Measurements from ENCODE around the gene GJD3. TPM values are rescaled to one million over a fixed set of nuclear protein-coding genes. Genes with fewer than 3 reads are reported as not detected.
A peak's percentile ranks its signal among the peaks of the same experiment; 100 is the strongest.

The GJD3 gene
- total RNA-seq, 2 experiments from 2014 or later, result not detected

- H3K36me3 Mint-ChIP-seq (ENCODE audit: low read depth), result peaks cover 39% of the 10 kb centered on the region
- H3K27me3 ChIP-seq (ENCODE audit: control insufficient read depth in 1 of 2, insufficient read depth in 2 of 2, low read length in 2 of 2), result no peaks in the 10 kb centered on the region
- no peak for TF ChIP-seq CTCF (IDR thresholded peaks at IDR 0.05)
- H3K4me3 ChIP-seq (ENCODE audit: low read length), result peak overlapping the region; percentile 96
- peak overlapping the region; percentile 99 for H3K27ac Mint-ChIP-seq
- no peaks in the 10 kb centered on the region for H3K36me3 ChIP-seq (ENCODE audit: insufficient read depth, low read length)
- H3K4me1 Mint-ChIP-seq (ENCODE audit: low read depth), result peaks cover 84% of the 10 kb centered on the region
- peak; percentile 81 to 95 (median 90) for DNase-seq
- peak; percentile 61 for ATAC-seq (ENCODE audit: poor library complexity)
- ChIA-PET POLR2A (interaction anchor here (0.6 to 5.3 kb wide), 16 partner anchors 8 to 1673 kb away, joined by 3 to 117 read pairs (median 6); partner anchors contain the start of genes EIF1, RARA and WIPF2), CTCF (interaction anchor here (0.6 to 4.7 kb wide), 15 partner anchors 9 to 242 kb away, joined by 3 to 30 read pairs (median 6); no protein-coding TSS in a partner anchor)
- peak overlapping the region; percentile 95 for H3K4me3 Mint-ChIP-seq
- H3K4me1 ChIP-seq (ENCODE audit: insufficient read depth, low read length), result peaks cover 85% of the 10 kb centered on the region
- H3K9me3 ChIP-seq (ENCODE audit: control insufficient read depth in 1 of 2, insufficient read depth in 1 of 2, low read length in 2 of 2), result no peaks in the 10 kb centered on the region
- H3K27me3 Mint-ChIP-seq, result no peaks in the 10 kb centered on the region
- intact Hi-C loops (cut with DNase I, micrococcal nuclease), result loop anchor here (1.0 to 2.0 kb wide), 3 partner anchors 15 to 31 kb away; partner anchors contain the start of gene CDC6 (in 1 of the 2)
- H3K27ac ChIP-seq (ENCODE audit: low read depth in 1 of 2, low read length in 2 of 2), result peak overlapping the region; percentile 99
- no peaks in the 10 kb centered on the region for H3K9me3 Mint-ChIP-seq
Observed at GRCh38 chr17:40317880-40318829, 46.4 kb downstream of the GJD3 start.

GRCh38 chr17:40317345-40317873, 47.1 kb downstream of the GJD3 start:
- intact Hi-C loops (cut with DNase I, micrococcal nuclease), result loop anchor here (1.0 to 2.0 kb wide), 3 partner anchors 15 to 30 kb away; partner anchors contain the start of gene CDC6 (in 1 of the 2)
- peak overlapping the region; percentile 96 for H3K4me3 ChIP-seq (ENCODE audit: low read length)
- no peaks in the 10 kb centered on the region for H3K27me3 Mint-ChIP-seq
- peaks cover 82% of the 10 kb centered on the region for H3K4me1 ChIP-seq (ENCODE audit: insufficient read depth, low read length)
- ChIA-PET POLR2A (interaction anchor here (0.6 to 4.2 kb wide), 13 partner anchors 9 to 1673 kb away, joined by 3 to 34 read pairs (median 4); partner anchors contain the start of genes EIF1 and RARA), CTCF (interaction anchor here (0.6 to 4.7 kb wide), 19 partner anchors 9 to 264 kb away, joined by 3 to 30 read pairs (median 4); partner anchors contain the start of genes MED24 and TOP2A)
- no peaks in the 10 kb centered on the region for H3K9me3 ChIP-seq (ENCODE audit: control insufficient read depth in 1 of 2, insufficient read depth in 1 of 2, low read length in 2 of 2)
- H3K27ac Mint-ChIP-seq, result peak overlapping the region; percentile 99
- no peaks in the 10 kb centered on the region for H3K36me3 ChIP-seq (ENCODE audit: insufficient read depth, low read length)
- DNase-seq (peak in 10 of 14 experiments; percentile 31 to 74 (median 47)), ATAC-seq (ENCODE audit: poor library complexity) (no peak)
- no peaks in the 10 kb centered on the region for H3K27me3 ChIP-seq (ENCODE audit: control insufficient read depth in 1 of 2, insufficient read depth in 2 of 2, low read length in 2 of 2)
- TF ChIP-seq CTCF (IDR thresholded peaks at IDR 0.05), result peak; percentile 66
- H3K4me3 Mint-ChIP-seq, result peak overlapping the region; percentile 95
- H3K9me3 Mint-ChIP-seq, result no peaks in the 10 kb centered on the region
- peaks cover 32% of the 10 kb centered on the region for H3K36me3 Mint-ChIP-seq (ENCODE audit: low read depth)
- H3K27ac ChIP-seq (ENCODE audit: low read depth in 1 of 2, low read length in 2 of 2), result peak overlapping the region; percentile 99
- H3K4me1 Mint-ChIP-seq (ENCODE audit: low read depth), result peaks cover 76% of the 10 kb centered on the region

All from CD4-positive, alpha-beta T cell (primary cell).